Lower leg skin (tissue), 3 donors: Measurements from ENCODE around the gene SLC25A15.

ENCODE experiments used
- POLR2A ChIP-seq, 2 donors: fragments of 450-650 bp; IDR thresholded peaks; one replicate each; pipeline ENCODE4 v1.6.1; 2016 to 2017; ENCODE audit warnings: antibody characterized with exemption in 2 of 2, mild to moderate bottlenecking in 1 of 2, moderate library complexity in 1 of 2
- TF ChIP-seq, protein P1 (sequence below), 3 donors: fragments of 450-650 bp; IDR thresholded peaks; one replicate each; pipeline ENCODE4 v1.5.1; 2016; ENCODE audit warnings: antibody characterized with exemption in 3 of 3, mild to moderate bottlenecking in 3 of 3, moderate library complexity in 2 of 3

GRCh38 chr13:40787062-40787461 lies 2.3 kb upstream of the SLC25A15 start:
- TF ChIP-seq, protein P1, sequence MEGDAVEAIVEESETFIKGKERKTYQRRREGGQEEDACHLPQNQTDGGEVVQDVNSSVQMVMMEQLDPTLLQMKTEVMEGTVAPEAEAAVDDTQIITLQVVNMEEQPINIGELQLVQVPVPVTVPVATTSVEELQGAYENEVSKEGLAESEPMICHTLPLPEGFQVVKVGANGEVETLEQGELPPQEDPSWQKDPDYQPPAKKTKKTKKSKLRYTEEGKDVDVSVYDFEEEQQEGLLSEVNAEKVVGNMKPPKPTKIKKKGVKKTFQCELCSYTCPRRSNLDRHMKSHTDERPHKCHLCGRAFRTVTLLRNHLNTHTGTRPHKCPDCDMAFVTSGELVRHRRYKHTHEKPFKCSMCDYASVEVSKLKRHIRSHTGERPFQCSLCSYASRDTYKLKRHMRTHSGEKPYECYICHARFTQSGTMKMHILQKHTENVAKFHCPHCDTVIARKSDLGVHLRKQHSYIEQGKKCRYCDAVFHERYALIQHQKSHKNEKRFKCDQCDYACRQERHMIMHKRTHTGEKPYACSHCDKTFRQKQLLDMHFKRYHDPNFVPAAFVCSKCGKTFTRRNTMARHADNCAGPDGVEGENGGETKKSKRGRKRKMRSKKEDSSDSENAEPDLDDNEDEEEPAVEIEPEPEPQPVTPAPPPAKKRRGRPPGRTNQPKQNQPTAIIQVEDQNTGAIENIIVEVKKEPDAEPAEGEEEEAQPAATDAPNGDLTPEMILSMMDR (IDR thresholded peaks at IDR 0.05): no peak
- no peak for TF ChIP-seq POLR2A (IDR thresholded peaks at IDR 0.05)
